Osteoblast (primary cell): ENCODE results near the gene CIAPIN1. TPM values are rescaled to one million over a fixed set of nuclear protein-coding genes. Genes with fewer than 3 reads are reported as not detected.

Experiments
- DNase-seq: peaks from one replicate; pipeline ENCODE4 v3.0.0; 2011; ENCODE audit warnings: low spot score, mixed read lengths; ENCODE audit not compliant: insufficient read length; ENCODE audit errors: missing footprints
- H2AFZ ChIP-seq: 2 replicates; pipeline ENCODE4 v1.6.0; 2011; ENCODE audit warnings: mild to moderate bottlenecking, low read length
- H3K27ac ChIP-seq: 2 replicates; pipeline ENCODE4 v1.5.1; 2011; ENCODE audit warnings: mild to moderate bottlenecking, low read depth, low read length, moderate library complexity
- H3K27me3 ChIP-seq: 2 replicates; pipeline ENCODE4 v1.6.0; 2012; ENCODE audit warnings: mild to moderate bottlenecking, control low read depth, inconsistent platforms, low read length, moderate library complexity; ENCODE audit not compliant: insufficient read depth
- H3K36me3 ChIP-seq: 2 replicates; pipeline ENCODE4 v1.5.1; 2011; ENCODE audit warnings: mild to moderate bottlenecking, low read length, control low read depth, moderate library complexity; ENCODE audit not compliant: insufficient read depth
- H3K4me1 ChIP-seq: 2 replicates; pipeline ENCODE4 v1.5.1; 2011; ENCODE audit warnings: mild to moderate bottlenecking, low read length, control low read depth, moderate library complexity; ENCODE audit not compliant: insufficient read depth
- H3K4me2 ChIP-seq: 2 replicates; pipeline ENCODE4 v1.6.0; 2011; ENCODE audit warnings: mild to moderate bottlenecking, low read length; ENCODE audit not compliant: insufficient read depth
- H3K4me3 ChIP-seq: fragments of 200-600 bp; sonication (generic); 3 replicates; pipeline ENCODE4 v1.5.1; 2012; ENCODE audit warnings: mild to moderate bottlenecking, low read length, inconsistent platforms; ENCODE audit not compliant: insufficient read depth
- H3K79me2 ChIP-seq: 2 replicates; pipeline ENCODE4 v1.6.0; 2012; ENCODE audit warnings: mild to moderate bottlenecking, low read length, control low read depth, inconsistent platforms; ENCODE audit not compliant: insufficient read depth
- H3K9me3 ChIP-seq: 2 replicates; pipeline ENCODE4 v1.5.1; 2011; ENCODE audit warnings: low read depth, low read length, control low read depth
- H4K20me1 ChIP-seq: 2 replicates; pipeline ENCODE4 v1.6.0; 2012; ENCODE audit warnings: mild to moderate bottlenecking, low read length, control low read depth; ENCODE audit not compliant: insufficient read depth
- total RNA-seq: library from RNA; depleted of rRNA; stranded (reverse); fragments of >200 nt; gene quantifications from 2 replicates; pipeline ENCODE4 v1.2.3, GENCODE V29; 2012
- TF ChIP-seq, protein P1 (sequence below): IDR thresholded peaks from 2 replicates; pipeline ENCODE4 v1.5.1; 2011; ENCODE audit warnings: mild to moderate bottlenecking, low read depth, low read length, moderate library complexity; ENCODE audit errors: extremely low read depth

The CIAPIN1 gene
- total RNA-seq, 1 donor: 39.8 TPM

DNA sequence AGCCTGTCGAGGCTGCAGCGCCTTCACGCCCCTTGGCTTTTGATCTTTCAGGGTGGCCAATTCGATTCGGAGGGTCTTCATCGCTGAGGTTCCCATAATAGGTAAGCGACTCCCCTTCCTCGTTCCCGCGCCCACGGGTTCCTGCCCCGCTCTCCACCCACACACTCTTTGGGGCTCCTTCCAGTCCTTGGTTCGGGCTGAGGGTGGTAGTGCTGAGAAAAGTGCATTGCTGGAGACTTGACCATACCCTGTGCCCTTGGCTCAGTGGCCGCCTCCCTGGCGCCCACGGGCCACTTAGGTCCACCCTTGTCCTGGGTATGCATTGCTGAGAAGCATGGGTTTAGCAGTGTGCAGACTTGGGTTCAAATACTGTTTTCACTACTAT lies 15.8 kb upstream of the CIAPIN1 start:
- Histone ChIP-seq H3K79me2 (peaks cover 41% of the 10 kb centered on the region), H3K4me1 (peaks cover 12% of the 10 kb centered on the region), H2AFZ (peak overlapping the region; percentile 60), H3K36me3 (peaks cover 63% of the 10 kb centered on the region), H3K4me3 (peak overlapping the region; percentile 83), H3K27ac (peak overlapping the region; percentile 62), H3K9me3 (no peaks in the 10 kb centered on the region), H3K4me2 (peak overlapping the region; percentile 96), H3K27me3 (no peaks in the 10 kb centered on the region), H4K20me1 (peaks cover 21% of the 10 kb centered on the region)
- DNase-seq: no peak
- TF ChIP-seq, protein P1, sequence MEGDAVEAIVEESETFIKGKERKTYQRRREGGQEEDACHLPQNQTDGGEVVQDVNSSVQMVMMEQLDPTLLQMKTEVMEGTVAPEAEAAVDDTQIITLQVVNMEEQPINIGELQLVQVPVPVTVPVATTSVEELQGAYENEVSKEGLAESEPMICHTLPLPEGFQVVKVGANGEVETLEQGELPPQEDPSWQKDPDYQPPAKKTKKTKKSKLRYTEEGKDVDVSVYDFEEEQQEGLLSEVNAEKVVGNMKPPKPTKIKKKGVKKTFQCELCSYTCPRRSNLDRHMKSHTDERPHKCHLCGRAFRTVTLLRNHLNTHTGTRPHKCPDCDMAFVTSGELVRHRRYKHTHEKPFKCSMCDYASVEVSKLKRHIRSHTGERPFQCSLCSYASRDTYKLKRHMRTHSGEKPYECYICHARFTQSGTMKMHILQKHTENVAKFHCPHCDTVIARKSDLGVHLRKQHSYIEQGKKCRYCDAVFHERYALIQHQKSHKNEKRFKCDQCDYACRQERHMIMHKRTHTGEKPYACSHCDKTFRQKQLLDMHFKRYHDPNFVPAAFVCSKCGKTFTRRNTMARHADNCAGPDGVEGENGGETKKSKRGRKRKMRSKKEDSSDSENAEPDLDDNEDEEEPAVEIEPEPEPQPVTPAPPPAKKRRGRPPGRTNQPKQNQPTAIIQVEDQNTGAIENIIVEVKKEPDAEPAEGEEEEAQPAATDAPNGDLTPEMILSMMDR: no peak

DNA sequence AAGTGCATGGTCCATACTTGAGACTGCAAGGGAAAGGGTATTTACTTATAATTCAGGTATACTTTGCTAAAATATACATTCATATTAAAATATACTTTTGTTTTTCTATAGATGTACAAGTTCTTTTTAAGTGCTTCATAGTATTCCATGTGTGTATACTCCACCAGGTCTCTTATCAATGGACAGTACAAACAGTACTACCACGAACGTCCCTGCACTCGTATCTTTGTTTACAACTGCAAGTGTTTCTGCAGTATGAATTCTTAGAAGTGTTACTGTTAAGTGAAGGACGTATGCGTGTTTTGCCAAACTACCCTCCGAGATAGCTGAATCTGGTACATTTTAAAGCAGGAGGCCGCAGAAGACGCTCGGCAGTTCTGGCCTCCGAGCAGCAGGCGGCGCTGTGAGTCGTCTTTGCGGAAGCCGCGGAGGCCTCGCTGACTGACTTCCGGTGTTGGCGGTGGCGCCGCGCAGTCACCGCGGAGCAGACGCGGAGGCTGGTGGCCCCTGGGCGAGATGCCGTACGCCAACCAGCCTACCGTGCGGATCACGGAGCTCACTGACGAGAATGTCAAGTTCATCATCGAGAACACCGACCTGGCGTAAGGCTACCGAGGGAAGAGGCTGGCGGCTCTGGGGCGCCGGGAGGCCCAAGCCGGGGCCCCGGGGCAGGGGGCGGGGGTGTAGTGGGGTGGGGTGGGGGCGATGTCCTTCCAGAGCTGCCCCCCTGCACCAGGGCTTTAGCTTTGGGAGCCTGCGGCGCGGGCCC lies 15.2 kb upstream of the CIAPIN1 start, which contains the start of gene POLR2C:
TSS of gene POLR2C (plus strand) at position 471 of the 769 bp plus-strand sequence. CDS start at position 517, 46 bp downstream.
- peak; percentile 96 for DNase-seq
- H3K36me3 ChIP-seq: peaks cover 63% of the 10 kb centered on the region
- peak within 1 kb of the TSS; percentile 83 for H3K4me3 ChIP-seq
- H3K9me3 ChIP-seq: no peaks in the 10 kb centered on the region
- H3K4me1 ChIP-seq: peaks cover 12% of the 10 kb centered on the region
- H3K27me3 ChIP-seq: no peaks in the 10 kb centered on the region
- TF ChIP-seq, protein P1: peak; percentile 95
- H3K4me2 ChIP-seq: peak within 1 kb of the TSS; percentile 96
- peak within 1 kb of the TSS; percentile 62 for H3K27ac ChIP-seq
- peak within 1 kb of the TSS; percentile 75 for H2AFZ ChIP-seq
- H3K79me2 ChIP-seq: peaks cover 41% of the 10 kb centered on the region
- H4K20me1 ChIP-seq: peaks cover 21% of the 10 kb centered on the region

DNA sequence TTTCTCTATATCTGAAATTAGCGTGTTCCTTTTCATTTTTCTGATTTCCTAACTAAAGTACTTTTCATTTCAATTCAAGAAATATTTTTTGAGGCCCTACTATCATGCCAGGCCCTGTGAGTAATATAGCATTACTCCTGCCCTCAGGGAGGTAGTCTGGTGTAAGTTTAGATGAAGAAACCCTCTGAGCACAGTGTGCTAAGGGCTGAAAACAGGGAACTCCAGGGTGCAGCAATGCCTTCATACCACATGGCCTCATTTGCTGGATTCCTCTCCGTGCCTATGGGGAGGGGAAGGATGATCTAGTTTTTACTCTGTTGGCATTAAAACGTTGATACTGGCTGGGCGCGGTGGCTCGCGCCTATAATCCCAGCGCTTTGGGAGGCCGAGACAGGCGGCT lies 4.8 kb upstream of the CIAPIN1 start:
- peaks cover 53% of the 10 kb centered on the region for H3K36me3 ChIP-seq

More for the DNA sequence above, 4.8 kb upstream of the CIAPIN1 start:
- no peak overlapping the region for H2AFZ ChIP-seq
- TF ChIP-seq, protein P1: no peak
- H3K4me2 ChIP-seq: no peak overlapping the region
- H3K4me1 ChIP-seq: peaks cover 11% of the 10 kb centered on the region
- no peak overlapping the region for H3K27ac ChIP-seq
- no peaks in the 10 kb centered on the region for H4K20me1 ChIP-seq
- H3K4me3 ChIP-seq: no peak overlapping the region
- no peak for DNase-seq
- H3K79me2 ChIP-seq: peaks cover 27% of the 10 kb centered on the region
- no peaks in the 10 kb centered on the region for H3K9me3 ChIP-seq
- H3K27me3 ChIP-seq: no peaks in the 10 kb centered on the region
